Ovary (tissue), 3 donors: ENCODE data around the gene NCOA6.

Experiments used
- EP300 ChIP-seq: sonication (generic); formaldehyde crosslinking; IDR thresholded peaks from one replicate; pipeline ENCODE4 v1.6.1; 2017; ENCODE audit warnings: antibody characterized with exemption
- POLR2A ChIP-seq: fragments of 450-650 bp; IDR thresholded peaks from one replicate; pipeline ENCODE4 v1.6.1; 2017; ENCODE audit warnings: antibody characterized with exemption, mild to moderate bottlenecking, moderate library complexity
- TF ChIP-seq, protein P1 (sequence below), 3 donors: fragments of 450-650 bp in 2 of 3; fragments of 200-600 bp in 1 of 3; IDR thresholded peaks; one replicate each; pipeline versions ENCODE4 v1.5.1 to v1.8.0; 2016 to 2022; ENCODE audit warnings: antibody characterized with exemption in 3 of 3, mild to moderate bottlenecking in 1 of 3
- donor health status: DM: no; HTN: no; CAD: no.

DNA sequence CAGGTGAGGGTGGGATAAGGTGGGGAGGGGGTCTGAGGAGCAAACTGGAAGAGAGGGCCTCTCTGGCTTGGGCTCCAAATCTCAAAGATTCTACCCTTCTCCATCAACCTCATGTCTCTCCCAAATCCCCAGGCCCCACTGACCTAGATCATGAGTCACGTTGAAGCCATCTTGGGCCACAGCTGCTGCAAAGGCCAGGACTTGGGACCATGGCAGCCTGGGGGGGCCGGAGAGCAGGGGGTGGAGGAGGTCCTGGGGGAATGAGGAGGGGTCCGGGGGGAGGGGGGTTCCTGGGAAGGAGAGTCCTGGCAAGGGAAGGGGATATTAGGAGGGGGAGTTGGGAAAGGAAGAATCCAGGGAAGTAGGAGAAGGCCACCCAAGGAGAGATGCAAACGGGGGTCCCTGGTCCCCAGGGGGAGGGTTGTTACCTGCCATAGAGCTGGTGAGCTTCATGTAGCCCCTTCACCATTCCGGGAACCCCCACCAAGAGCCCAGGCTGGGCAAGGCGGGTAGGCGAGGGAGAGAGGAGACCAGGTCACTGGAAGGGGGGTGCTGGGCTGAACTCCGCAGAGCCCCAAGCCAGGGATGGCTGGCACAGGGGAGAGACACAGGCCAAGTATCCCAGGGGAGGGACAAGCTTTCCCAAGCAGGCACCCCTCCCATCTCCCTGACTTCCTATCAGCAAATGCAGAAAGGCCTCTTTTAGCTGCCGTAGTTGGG lies 34.5 kb upstream of the NCOA6 start:
- TF ChIP-seq, protein P1, sequence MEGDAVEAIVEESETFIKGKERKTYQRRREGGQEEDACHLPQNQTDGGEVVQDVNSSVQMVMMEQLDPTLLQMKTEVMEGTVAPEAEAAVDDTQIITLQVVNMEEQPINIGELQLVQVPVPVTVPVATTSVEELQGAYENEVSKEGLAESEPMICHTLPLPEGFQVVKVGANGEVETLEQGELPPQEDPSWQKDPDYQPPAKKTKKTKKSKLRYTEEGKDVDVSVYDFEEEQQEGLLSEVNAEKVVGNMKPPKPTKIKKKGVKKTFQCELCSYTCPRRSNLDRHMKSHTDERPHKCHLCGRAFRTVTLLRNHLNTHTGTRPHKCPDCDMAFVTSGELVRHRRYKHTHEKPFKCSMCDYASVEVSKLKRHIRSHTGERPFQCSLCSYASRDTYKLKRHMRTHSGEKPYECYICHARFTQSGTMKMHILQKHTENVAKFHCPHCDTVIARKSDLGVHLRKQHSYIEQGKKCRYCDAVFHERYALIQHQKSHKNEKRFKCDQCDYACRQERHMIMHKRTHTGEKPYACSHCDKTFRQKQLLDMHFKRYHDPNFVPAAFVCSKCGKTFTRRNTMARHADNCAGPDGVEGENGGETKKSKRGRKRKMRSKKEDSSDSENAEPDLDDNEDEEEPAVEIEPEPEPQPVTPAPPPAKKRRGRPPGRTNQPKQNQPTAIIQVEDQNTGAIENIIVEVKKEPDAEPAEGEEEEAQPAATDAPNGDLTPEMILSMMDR (IDR thresholded peaks at IDR 0.05) = no peak
- TF ChIP-seq POLR2A (no peak), EP300 (no peak)
